Activated B cell treated with CpG ODN at 0.5 μM for 24 hours (primary cell): ENCODE data around the gene SYT5. TPM values are rescaled to one million over a fixed set of nuclear protein-coding genes. Genes with fewer than 3 reads are reported as not detected.

ENCODE experiments used
- ATAC-seq: fragments of 200-7000 bp; cut with Tn5 transposase; one replicate; pipeline ENCODE4 v1.10.0; 2021; ENCODE audit warnings: low read depth, mild to moderate bottlenecking, moderate library complexity
- CTCF ChIA-PET: fragments of 350-600 bp; sonication (Branson Sonifier 250); formaldehyde crosslinking; loops from one replicate; lab custom pipeline; 2021; ENCODE audit warnings: antibody characterized with exemption; lab: Charles Lee
- POLR2A ChIA-PET: fragments of 350-600 bp; sonication (Branson Sonifier 250); formaldehyde crosslinking; loops from one replicate; lab custom pipeline; 2021; ENCODE audit warnings: antibody characterized with exemption; lab: Charles Lee
- DNase-seq: peaks from one replicate; pipeline ENCODE4 v3.0.0; 2022
- H3K27ac Mint-ChIP-seq: one replicate; pipeline ENCODE4 v1.8.0; 2020; ENCODE audit warnings: mixed read lengths
- H3K27me3 Mint-ChIP-seq: one replicate; pipeline ENCODE4 v1.8.0; 2021; ENCODE audit warnings: mixed read lengths
- H3K36me3 Mint-ChIP-seq: one replicate; pipeline ENCODE4 v1.8.0; 2021; ENCODE audit warnings: low read depth, mixed read lengths
- H3K4me1 Mint-ChIP-seq: one replicate; pipeline ENCODE4 v1.8.0; 2021; ENCODE audit warnings: mixed read lengths
- H3K4me3 Mint-ChIP-seq: one replicate; pipeline ENCODE4 v1.8.0; 2020; ENCODE audit warnings: mild to moderate bottlenecking, mixed read lengths
- H3K9me3 Mint-ChIP-seq: one replicate; pipeline ENCODE4 v1.8.0; 2020; ENCODE audit warnings: mixed read lengths
- CTCF ChIP-seq: fragments of 200-600 bp; IDR thresholded peaks from one replicate; pipeline ENCODE4 v1.8.0; 2022; ENCODE audit warnings: antibody characterized with exemption, mild to moderate bottlenecking
- intact Hi-C: fragments of 100-400 bp; cut with micrococcal nuclease; formaldehyde crosslinking; loops from one replicate; pipeline ENCODE4 v1.15.1; 2024
- total RNA-seq: library from RNA; stranded (reverse); gene quantifications from 2 replicates; pipeline ENCODE4 v1.2.3, GENCODE V29; 2022

SYT5 gene
- not detected in 2 replicates for total RNA-seq

DNA sequence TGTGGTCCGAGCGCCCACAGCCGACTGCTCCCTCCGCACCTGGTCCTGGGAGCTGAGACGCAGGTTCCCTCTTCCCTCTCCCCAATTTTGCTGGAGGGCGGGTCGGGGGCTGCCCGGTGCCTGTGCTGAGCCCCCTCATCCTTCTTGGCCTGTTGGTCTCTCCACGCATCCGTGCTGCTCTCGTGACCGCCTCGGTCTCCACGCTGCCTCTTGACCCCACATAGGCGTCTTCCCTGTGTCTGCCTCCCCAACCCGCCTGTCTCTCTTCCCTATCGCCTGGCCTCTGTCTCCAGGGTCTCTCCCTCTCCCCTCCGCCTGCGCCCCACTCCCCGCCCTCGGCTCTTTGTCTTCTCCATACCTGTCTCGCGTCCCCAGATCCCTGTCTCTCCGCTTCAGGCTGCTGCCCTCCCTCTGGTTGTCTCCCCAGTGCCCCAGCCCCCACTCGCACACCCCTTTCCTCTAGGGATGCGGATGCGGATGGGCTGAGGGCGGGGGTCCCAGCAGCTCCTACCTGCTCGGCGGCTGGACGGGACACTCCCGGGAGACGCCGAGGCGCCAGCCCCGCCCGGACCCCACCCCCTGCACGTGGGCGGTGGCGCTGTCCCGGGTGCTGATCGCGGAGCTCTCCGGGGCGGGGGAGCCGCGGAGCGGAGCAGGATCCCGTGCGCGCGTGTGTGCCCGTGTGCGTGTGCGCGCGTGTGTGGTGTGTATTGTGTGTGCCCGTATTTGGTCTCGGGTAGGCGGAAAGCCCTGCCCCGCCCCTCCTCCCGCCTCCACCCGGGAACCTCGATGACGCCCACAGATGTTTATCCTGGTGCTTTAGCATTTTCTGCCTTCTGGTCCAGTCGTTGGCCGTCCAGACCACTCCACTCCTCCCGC lies at the start of gene SYT5:
Gene SYT5 (minus strand): TSS at position 684 of the 879 bp plus-strand sequence. CDS start 1,248 bp downstream, outside the sequence.
- ChIA-PET POLR2A (interaction anchor here (0.5 to 2.1 kb wide), 6 partner anchors 39 to 403 kb away, joined by 3 to 7 read pairs (median 4); partner anchors contain the start of genes KMT5C and PPP6R1), CTCF (no interaction called here)
- H3K9me3 Mint-ChIP-seq: no peaks in the 10 kb centered on the region
- H3K36me3 Mint-ChIP-seq: no peaks in the 10 kb centered on the region
- no peak for TF ChIP-seq CTCF
- H3K27ac Mint-ChIP-seq: peak within 1 kb of the TSS; percentile 75
- ATAC-seq (peak; percentile 53), DNase-seq (peak; percentile 66)
- intact Hi-C loops: loop anchor here (1.0 to 5.0 kb wide), 5 partner anchors 19 to 159 kb away; partner anchors contain the start of genes KMT5C, PPP1R12C and PPP6R1
- H3K27me3 Mint-ChIP-seq: peaks cover 62% of the 10 kb centered on the region
- peaks cover 20% of the 10 kb centered on the region for H3K4me1 Mint-ChIP-seq
- peak within 1 kb of the TSS; percentile 79 for H3K4me3 Mint-ChIP-seq

- H3K27ac Mint-ChIP-seq: no peak overlapping the region
- H3K27me3 Mint-ChIP-seq: no peaks in the 10 kb centered on the region
- peaks cover 3% of the 10 kb centered on the region for H3K4me1 Mint-ChIP-seq
- no peaks in the 10 kb centered on the region for H3K9me3 Mint-ChIP-seq
- no peak overlapping the region for H3K4me3 Mint-ChIP-seq
- POLR2A ChIA-PET: interaction anchor here (0.5 kb wide), 1 partner anchor 31 kb away, joined by 6 read pairs; no protein-coding TSS in a partner anchor
- H3K36me3 Mint-ChIP-seq: peaks cover 76% of the 10 kb centered on the region
- CTCF ChIA-PET: no interaction called here
- no peak for ATAC-seq
- TF ChIP-seq CTCF: no peak
- intact Hi-C loops: no loop called here
- DNase-seq: no peak
Observed at GRCh38 chr19:55229789-55230182, 49.7 kb upstream of the SYT5 start.

DNA sequence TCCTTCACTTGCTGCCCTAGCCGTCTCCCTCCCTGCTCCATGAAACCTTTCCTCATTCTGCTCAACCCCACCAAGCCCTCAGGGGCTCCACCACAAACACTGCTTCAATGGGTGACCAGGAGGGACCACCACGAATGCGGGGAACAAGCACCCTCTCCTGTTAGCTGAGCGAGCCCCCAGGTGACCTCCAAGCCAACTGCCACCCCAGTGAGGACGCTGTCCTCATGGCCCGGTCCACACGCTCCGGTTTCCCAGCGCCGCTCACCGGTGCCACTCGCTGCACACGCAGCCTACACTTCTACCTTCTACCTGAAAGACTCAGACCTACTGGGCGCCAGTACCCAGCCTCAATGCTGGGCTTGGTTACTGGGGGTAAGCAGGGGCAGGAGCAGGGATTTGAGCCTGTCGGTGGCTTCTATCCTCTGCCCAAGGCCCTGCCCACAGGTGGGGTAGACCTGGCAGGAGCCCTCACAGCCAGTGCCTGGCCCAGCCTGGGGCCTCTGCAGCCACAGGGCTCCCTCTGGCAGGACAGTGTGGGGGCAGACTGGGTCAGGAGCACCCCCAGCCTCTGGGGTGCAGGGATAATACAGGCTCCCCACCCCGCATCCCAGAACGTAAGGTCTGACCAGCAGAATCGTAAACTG lies 49.2 kb upstream of the SYT5 start:
- no peaks in the 10 kb centered on the region for H3K27me3 Mint-ChIP-seq
- H3K4me3 Mint-ChIP-seq: no peak overlapping the region
- ChIA-PET CTCF (no interaction called here), POLR2A (interaction anchor here (0.5 kb wide), 1 partner anchor 31 kb away, joined by 6 read pairs; no protein-coding TSS in a partner anchor)
- ATAC-seq: no peak
- TF ChIP-seq CTCF: no peak
- H3K36me3 Mint-ChIP-seq: peaks cover 72% of the 10 kb centered on the region
- H3K9me3 Mint-ChIP-seq: no peaks in the 10 kb centered on the region
- intact Hi-C loops: no loop called here
- DNase-seq: no peak
- no peak overlapping the region for H3K27ac Mint-ChIP-seq
- peaks cover 3% of the 10 kb centered on the region for H3K4me1 Mint-ChIP-seq

DNA sequence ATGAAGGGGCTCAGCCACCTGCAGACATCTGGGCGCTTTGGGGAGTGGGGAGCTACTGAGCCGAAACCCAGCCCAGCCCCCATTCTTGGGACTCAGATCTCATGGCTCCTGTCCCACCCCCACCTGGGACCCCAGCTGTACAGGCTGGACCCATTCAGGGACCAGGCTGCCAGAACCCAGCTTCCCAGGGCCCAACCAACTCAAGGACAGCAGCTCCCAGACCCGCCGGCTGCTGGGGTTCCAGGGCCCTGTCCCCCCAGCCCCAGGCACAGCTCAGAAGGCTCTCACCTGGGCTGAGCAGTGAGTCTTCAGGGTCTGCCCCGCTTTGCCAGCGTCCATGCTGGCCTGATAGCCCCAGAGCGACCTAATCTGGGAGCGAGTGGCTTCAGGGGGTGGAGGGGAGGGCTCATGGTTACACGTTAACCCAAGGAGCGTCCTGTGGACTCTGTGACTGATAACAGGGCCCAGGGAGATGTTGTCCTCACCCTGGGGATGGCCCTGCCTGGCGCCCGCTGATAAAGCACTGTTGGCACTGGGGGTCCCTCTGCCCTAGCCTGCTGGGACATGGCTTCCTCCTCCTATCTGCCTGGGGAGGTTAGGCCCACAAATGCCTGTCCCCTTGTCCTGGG lies 48.4 kb upstream of the SYT5 start, which contains the start of gene TMEM86B:
Gene TMEM86B (minus strand): TSS at position 361 of the 629 bp plus-strand sequence. CDS start 22 bp downstream, at position 339.
- CTCF ChIA-PET: no interaction called here
- DNase-seq (no peak), ATAC-seq (no peak)
- Mint-ChIP-seq H3K36me3 (peaks cover 68% of the 10 kb centered on the region), H3K27ac (no peak within 1 kb of the TSS), H3K9me3 (no peaks in the 10 kb centered on the region), H3K27me3 (no peaks in the 10 kb centered on the region), H3K4me1 (peaks cover 3% of the 10 kb centered on the region), H3K4me3 (no peak within 1 kb of the TSS)
- intact Hi-C loops: no loop called here
- POLR2A ChIA-PET: no interaction called here
- TF ChIP-seq CTCF: no peak
